K562 (cell line): Measurements from ENCODE around the gene UNC119. TPM values are rescaled to one million over a fixed set of nuclear protein-coding genes. Genes with fewer than 3 reads are reported as not detected.

Experiments used
- ATAC-seq: fragments of 200-7000 bp; cut with Tn5 transposase; 3 replicates; pipeline ENCODE4 v1.9.1; 2020; ENCODE audit warnings: moderate library complexity
- BruUV-seq: library from RNA; stranded (reverse); fragments of 400-500 nt; replicated peaks from 2 replicates; lab custom pipeline; 2021; lab: Mats Ljungman, UMichigan
- CTCF ChIA-PET: fragments of 300-600 bp; formaldehyde crosslinking; extraction: SDS; loops from one replicate; lab custom pipeline; 2021; ENCODE audit warnings: low intra/inter-chr PET ratio; lab: Yijun Ruan, JAX
- POLR2A ChIA-PET: fragments of 300-600, 350-650 bp; sonication (Branson Sonifier 250); formaldehyde crosslinking; extraction: SDS; loops from one replicate; lab custom pipeline; 2021; ENCODE audit warnings: antibody characterized with exemption, inconsistent platforms; lab: Yijun Ruan, JAX
- DNase-seq, 4 experiments: peaks; one replicate each; pipeline versions ENCODE4 v3.0.0 to v3.0.0-alpha.2; 2011 to 2018; ENCODE audit warnings: low spot score in 3 of 4, mixed read lengths in 3 of 4; ENCODE audit errors: extremely low read depth in 1 of 4
- FAIRE-seq: peaks from 2 replicates; lab custom pipeline; 2011; peaks lifted over from hg19 to GRCh38; lab: Jason Lieb, UNC
- H2AFZ ChIP-seq: 2 replicates; pipeline ENCODE4 v1.6.0; 2011; ENCODE audit warnings: low read depth, low read length, control low read depth, inconsistent platforms
- H3K27ac ChIP-seq: fragments of 200-600 bp; 3 replicates; pipeline ENCODE4 v1.8.0; 2011; ENCODE audit warnings: low read depth, mild to moderate bottlenecking, control low read depth, inconsistent platforms, low read length, moderate library complexity, mixed read lengths; ENCODE audit errors: extremely low read depth
- H3K27me3 ChIP-seq, 2 experiments: fragments of 300-600 bp in 1 of 2; 2 replicates in 1 of 2; 3 replicates in 1 of 2; pipeline versions ENCODE4 v1.6.0 to v1.8.0; 2011; ENCODE audit warnings: inconsistent platforms in 2 of 2, low read length in 2 of 2, mild to moderate bottlenecking in 1 of 2, mixed read lengths in 1 of 2, moderate library complexity in 1 of 2; ENCODE audit not compliant: control insufficient read depth in 2 of 2, insufficient read depth in 2 of 2
- H3K36me3 ChIP-seq: fragments of 300-600 bp; 3 replicates; pipeline ENCODE4 v1.8.0; 2011; ENCODE audit warnings: mild to moderate bottlenecking, low read length, inconsistent platforms; ENCODE audit not compliant: control insufficient read depth, insufficient read depth
- H3K4me1 ChIP-seq, 2 experiments: fragments of 200-600 bp in 1 of 2; replicated peaks in 1 of 2; 2 replicates in 1 of 2; 3 replicates in 1 of 2; pipeline versions ENCODE4 v1.5.1 to v1.8.0; 2011; ENCODE audit warnings: inconsistent platforms in 2 of 2, low read length in 2 of 2, mild to moderate bottlenecking in 1 of 2, mixed read lengths in 1 of 2, moderate library complexity in 1 of 2; ENCODE audit not compliant: control insufficient read depth in 2 of 2, insufficient read depth in 2 of 2
- H3K4me2 ChIP-seq: 2 replicates; pipeline ENCODE4 v1.6.1; 2011; ENCODE audit warnings: low read length, control low read depth, inconsistent platforms, mixed read lengths; ENCODE audit not compliant: insufficient read depth
- H3K4me3 ChIP-seq: fragments of 200-600 bp; sonication (generic), shearing (Covaris generic); 2 replicates; pipeline ENCODE4 v1.5.1; 2016; ENCODE audit warnings: control low read depth, inconsistent platforms
- H3K79me2 ChIP-seq: fragments of 200-600 bp; 3 replicates; pipeline ENCODE4 v1.8.0; 2011; ENCODE audit warnings: low read length, inconsistent platforms; ENCODE audit not compliant: control insufficient read depth, insufficient read depth
- H3K9ac ChIP-seq, 2 experiments: 2 replicates each; pipeline versions ENCODE4 v1.6.0 to v1.6.1; 2011; ENCODE audit warnings: low read depth in 2 of 2, low read length in 2 of 2, control low read depth in 1 of 2, inconsistent platforms in 1 of 2, mild to moderate bottlenecking in 1 of 2, mixed read lengths in 1 of 2; ENCODE audit not compliant: insufficient read depth in 1 of 2
- H3K9me1 ChIP-seq: one replicate; pipeline ENCODE4 v1.6.0; 2011; ENCODE audit warnings: inconsistent platforms, mild to moderate bottlenecking, low read length, moderate library complexity; ENCODE audit not compliant: control insufficient read depth, insufficient read depth
- H3K9me3 ChIP-seq: replicated peaks from 2 replicates; pipeline ENCODE4 v1.5.1; 2011; ENCODE audit warnings: low read depth, low read length, inconsistent platforms; ENCODE audit not compliant: control insufficient read depth, insufficient read depth
- H4K20me1 ChIP-seq: replicated peaks from 2 replicates; pipeline ENCODE4 v1.6.1; 2011; ENCODE audit warnings: low read length, inconsistent platforms, mixed read lengths; ENCODE audit not compliant: control insufficient read depth, insufficient read depth
- CBX1 ChIP-seq: sonication (generic); IDR thresholded peaks from 2 replicates; pipeline ENCODE4 v1.6.1; 2016; ENCODE audit warnings: antibody characterized with exemption, low read depth, mild to moderate bottlenecking
- CEBPB ChIP-seq: fragments of 450-650 bp; IDR thresholded peaks from 2 replicates; pipeline ENCODE4 v1.6.1; 2016; ENCODE audit warnings: missing genetic modification characterization, missing compliant biosample characterization
- CLOCK ChIP-seq: fragments of 250-450 bp; sonication (Bioruptor Pico); IDR thresholded peaks from 2 replicates; pipeline ENCODE4 v1.4.0; 2020; ENCODE audit warnings: mild to moderate bottlenecking, moderate library complexity, borderline replicate concordance
- HMG20B ChIP-seq: fragments of 250-450 bp; sonication (Bioruptor Pico); IDR thresholded peaks from 2 replicates; pipeline ENCODE4 v1.5.0; 2021; ENCODE audit warnings: mild to moderate bottlenecking
- MTA2 ChIP-seq: fragments of 450-650 bp; IDR thresholded peaks from 2 replicates; pipeline ENCODE4 v1.6.1; 2016; ENCODE audit warnings: low read depth
- MYC ChIP-seq, 2 experiments: fragments of 250-450 bp in 1 of 2; sonication (Bioruptor Pico) in 1 of 2; IDR thresholded peaks; 2 replicates each; pipeline versions ENCODE4 v1.5.1 to v1.6.1; 2012 to 2021; ENCODE audit warnings: low read depth in 2 of 2, borderline replicate concordance in 1 of 2, improper control_type of control experiment in 1 of 2, low read length in 1 of 2, mild to moderate bottlenecking in 1 of 2, moderate library complexity in 1 of 2
- NCOA1 ChIP-seq: fragments of 450-650 bp; IDR thresholded peaks from 2 replicates; pipeline ENCODE4 v1.6.1; 2016; ENCODE audit warnings: low read depth
- POLR2G ChIP-seq: fragments of 200-400 bp; formaldehyde crosslinking; IDR thresholded peaks from 2 replicates; pipeline ENCODE4 v1.6.1; 2017; ENCODE audit warnings: low read depth, mild to moderate bottlenecking, antibody characterized with exemption, low read length, moderate library complexity
- UBTF ChIP-seq, 2 experiments: IDR thresholded peaks; 2 replicates each; pipeline ENCODE4 v1.6.1; 2012; ENCODE audit warnings: improper control_type of control experiment in 2 of 2, low read depth in 2 of 2, low read length in 2 of 2, borderline replicate concordance in 1 of 2
- WGBS: fragments of 100-300 bp; shearing (Covaris generic); methylation state at CpG from one replicate; pipeline ENCODE4 v1.1.6; 2016; ENCODE audit warnings: low coverage, mixed read lengths; ENCODE audit not compliant: insufficient coverage; ENCODE audit errors: missing lambda C conversion rate; 5-methylcytosine and 5-hydroxymethylcytosine counted together
- in situ Hi-C: fragments of 300-500 bp; cut with MboI; formaldehyde crosslinking; loops from 4 replicates; pipeline ENCODE4 v1.15.0; 2018; ENCODE audit warnings: inconsistent platforms, mixed read lengths
- intact Hi-C: fragments of 100-400 bp; cut with micrococcal nuclease; formaldehyde crosslinking; loops from 2 replicates; pipeline ENCODE4 v1.14.2; 2022
- polyA plus RNA-seq, 8 experiments: library from polyadenylated mRNA; depleted of rRNA in 4 of 8; stranded (reverse) in 5 of 8; unstranded in 3 of 8; fragments of >200 nt; fragmentation: Nextera tagmentation in 2 of 8; fragmentation: Illumina TruSeq in 1 of 8; extraction: Ambion mirVana in 2 of 8; extraction: Trizol in 1 of 8; gene quantifications; 2 replicates each; pipeline versions ENCODE4 v1.2.1 to v1.2.3, GENCODE V29; 2011 to 2014; ENCODE audit warnings: inconsistent platforms in 1 of 8, missing spikeins in 1 of 8
- total RNA-seq, 7 experiments: library from RNA; depleted of rRNA in 6 of 7; stranded (reverse); fragments of >200 nt in 6 of 7; fragmentation: Illumina TruSeq in 2 of 7; extraction: Trizol in 2 of 7; gene quantifications; 2 replicates each; pipeline versions ENCODE4 v1.2.1 to v1.2.3, GENCODE V29; 2011 to 2021; ENCODE audit warnings: low replicate concordance in 1 of 7
- TF ChIP-seq, protein P1 (sequence below): sonication (generic); formaldehyde crosslinking; IDR thresholded peaks from 2 replicates; pipeline ENCODE4 v1.8.0; 2022; ENCODE audit warnings: missing genetic modification reagents, mild to moderate bottlenecking, borderline replicate concordance
- TF ChIP-seq, protein P2 (sequence below): fragments of 250-450 bp; sonication (Bioruptor Pico); IDR thresholded peaks from 2 replicates; pipeline ENCODE4 v1.8.0; 2021; ENCODE audit warnings: mild to moderate bottlenecking, moderate library complexity
- TF ChIP-seq, protein P3 (sequence below): fragments of 250-450 bp; sonication (Bioruptor Pico); IDR thresholded peaks from 2 replicates; pipeline ENCODE4 v1.5.0; 2021

UNC119 gene
- total and polyA plus RNA-seq, 9 of the 15 experiments (the other 6 are each of a cell fraction or from before 2014, with no cell fraction given): 0.37 to 47.7 (median 16.3) TPM

DNA sequence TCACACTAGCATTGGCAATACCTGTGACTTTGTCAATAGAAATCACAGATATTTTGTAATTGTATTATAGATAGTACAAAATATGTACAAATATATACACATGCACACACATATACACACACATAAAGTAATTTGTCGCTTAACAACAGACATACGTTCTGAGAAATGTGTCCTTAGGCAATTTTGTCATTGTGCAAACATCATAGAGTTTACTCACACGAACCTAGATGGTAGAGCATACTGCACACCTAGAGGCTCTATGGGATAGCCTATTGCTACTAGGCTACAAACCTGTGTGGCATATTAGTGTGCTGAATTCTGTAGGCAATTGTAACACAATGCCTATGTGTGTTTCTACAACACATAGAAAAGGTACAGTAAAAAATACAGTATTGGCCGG is 11.0 kb downstream of the UNC119 start:
- ChIA-PET CTCF (interaction anchor here (1.8 to 5.1 kb wide), 2 partner anchors 47 to 781 kb away, joined by 7 to 69 read pairs; no protein-coding TSS in a partner anchor), POLR2A (interaction anchor here (0.6 kb wide), 1 partner anchor 49 kb away, joined by 3 read pairs; no protein-coding TSS in a partner anchor)
- Histone ChIP-seq H3K9me1 (no peaks in the 10 kb centered on the region), H3K27me3 (peaks cover 4 to 29% of the 10 kb centered on the region in 2 experiments; a peak in 3 of 5 replicates), H3K27ac (no peak overlapping the region), H3K4me3 (no peak overlapping the region), H3K4me1 (peaks cover 0 to 3% of the 10 kb centered on the region in 2 experiments; a peak in 2 of 5 replicates), H4K20me1 (peaks cover 5% of the 10 kb centered on the region; the same call in 1 of the 2 replicates), H3K9me3 (no peaks in the 10 kb centered on the region), H3K36me3 (no peaks in the 10 kb centered on the region), H3K9ac (no peak overlapping the region), H2AFZ (no peak overlapping the region), H3K4me2 (no peak overlapping the region), H3K79me2 (no peaks in the 10 kb centered on the region)
- DNase-seq: no peak
- FAIRE-seq: no peak
- in situ Hi-C loops: no loop called here
- no peak for ATAC-seq
- intact Hi-C loops: no loop called here
- WGBS: 26% methylated on average over 4 of the region's 4 CpGs
- BruUV-seq: no TSS peak
- TF ChIP-seq CBX1 (no peak), CEBPB (tag) (no peak), UBTF (IDR thresholded peaks at IDR 0.05; ENCODE audit: borderline replicate concordance in 1 of 2, low read depth in 2 of 2, low read length in 2 of 2) (no peak), HMG20B (no peak), POLR2G (no peak), CLOCK (CRISPR knock-in tag) (no peak), MYC (IDR thresholded peaks at IDR 0.05; ENCODE audit: low read depth, low read length) (no peak), MYC (CRISPR knock-in tag; IDR thresholded peaks at IDR 0.05; ENCODE audit: borderline replicate concordance, low read depth) (no peak), MTA2 (no peak), NCOA1 (no peak)
- TF ChIP-seq, protein P1, sequence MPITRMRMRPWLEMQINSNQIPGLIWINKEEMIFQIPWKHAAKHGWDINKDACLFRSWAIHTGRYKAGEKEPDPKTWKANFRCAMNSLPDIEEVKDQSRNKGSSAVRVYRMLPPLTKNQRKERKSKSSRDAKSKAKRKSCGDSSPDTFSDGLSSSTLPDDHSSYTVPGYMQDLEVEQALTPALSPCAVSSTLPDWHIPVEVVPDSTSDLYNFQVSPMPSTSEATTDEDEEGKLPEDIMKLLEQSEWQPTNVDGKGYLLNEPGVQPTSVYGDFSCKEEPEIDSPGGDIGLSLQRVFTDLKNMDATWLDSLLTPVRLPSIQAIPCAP (CRISPR knock-in tag): no peak
- TF ChIP-seq, protein P2, sequence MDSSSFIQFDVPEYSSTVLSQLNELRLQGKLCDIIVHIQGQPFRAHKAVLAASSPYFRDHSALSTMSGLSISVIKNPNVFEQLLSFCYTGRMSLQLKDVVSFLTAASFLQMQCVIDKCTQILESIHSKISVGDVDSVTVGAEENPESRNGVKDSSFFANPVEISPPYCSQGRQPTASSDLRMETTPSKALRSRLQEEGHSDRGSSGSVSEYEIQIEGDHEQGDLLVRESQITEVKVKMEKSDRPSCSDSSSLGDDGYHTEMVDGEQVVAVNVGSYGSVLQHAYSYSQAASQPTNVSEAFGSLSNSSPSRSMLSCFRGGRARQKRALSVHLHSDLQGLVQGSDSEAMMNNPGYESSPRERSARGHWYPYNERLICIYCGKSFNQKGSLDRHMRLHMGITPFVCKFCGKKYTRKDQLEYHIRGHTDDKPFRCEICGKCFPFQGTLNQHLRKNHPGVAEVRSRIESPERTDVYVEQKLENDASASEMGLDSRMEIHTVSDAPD (CRISPR knock-in tag): no peak
- TF ChIP-seq, protein P3, sequence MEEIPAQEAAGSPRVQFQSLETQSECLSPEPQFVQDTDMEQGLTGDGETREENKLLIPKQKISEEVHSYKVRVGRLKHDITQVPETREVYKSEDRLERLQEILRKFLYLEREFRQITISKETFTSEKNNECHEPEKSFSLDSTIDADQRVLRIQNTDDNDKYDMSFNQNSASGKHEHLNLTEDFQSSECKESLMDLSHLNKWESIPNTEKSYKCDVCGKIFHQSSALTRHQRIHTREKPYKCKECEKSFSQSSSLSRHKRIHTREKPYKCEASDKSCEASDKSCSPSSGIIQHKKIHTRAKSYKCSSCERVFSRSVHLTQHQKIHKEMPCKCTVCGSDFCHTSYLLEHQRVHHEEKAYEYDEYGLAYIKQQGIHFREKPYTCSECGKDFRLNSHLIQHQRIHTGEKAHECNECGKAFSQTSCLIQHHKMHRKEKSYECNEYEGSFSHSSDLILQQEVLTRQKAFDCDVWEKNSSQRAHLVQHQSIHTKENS (CRISPR knock-in tag): no peak
